Ishikawa (cell line): ENCODE data around the gene NOL9.

Experiments
- EGR1 ChIP-seq: IDR thresholded peaks from 2 replicates; pipeline ENCODE4 v1.6.1; 2012
- RAD21 ChIP-seq: IDR thresholded peaks from 2 replicates; pipeline ENCODE4 v1.6.1; 2012; ENCODE audit warnings: low read depth
- TEAD4 ChIP-seq: IDR thresholded peaks from 2 replicates; pipeline ENCODE4 v1.6.1; 2012
- YY1 ChIP-seq: IDR thresholded peaks from 2 replicates; pipeline ENCODE4 v1.6.1; 2012; ENCODE audit warnings: low read depth
- TF ChIP-seq, protein P1 (sequence below): IDR thresholded peaks from 2 replicates; pipeline ENCODE4 v1.6.1; 2012; ENCODE audit warnings: low read depth, mild to moderate bottlenecking

GRCh38 chr1:6601049-6601922 is 47.0 kb upstream of the NOL9 start:
- TF ChIP-seq EGR1 (no peak), TEAD4 (no peak), YY1 (no peak), RAD21 (no peak)
- TF ChIP-seq, protein P1, sequence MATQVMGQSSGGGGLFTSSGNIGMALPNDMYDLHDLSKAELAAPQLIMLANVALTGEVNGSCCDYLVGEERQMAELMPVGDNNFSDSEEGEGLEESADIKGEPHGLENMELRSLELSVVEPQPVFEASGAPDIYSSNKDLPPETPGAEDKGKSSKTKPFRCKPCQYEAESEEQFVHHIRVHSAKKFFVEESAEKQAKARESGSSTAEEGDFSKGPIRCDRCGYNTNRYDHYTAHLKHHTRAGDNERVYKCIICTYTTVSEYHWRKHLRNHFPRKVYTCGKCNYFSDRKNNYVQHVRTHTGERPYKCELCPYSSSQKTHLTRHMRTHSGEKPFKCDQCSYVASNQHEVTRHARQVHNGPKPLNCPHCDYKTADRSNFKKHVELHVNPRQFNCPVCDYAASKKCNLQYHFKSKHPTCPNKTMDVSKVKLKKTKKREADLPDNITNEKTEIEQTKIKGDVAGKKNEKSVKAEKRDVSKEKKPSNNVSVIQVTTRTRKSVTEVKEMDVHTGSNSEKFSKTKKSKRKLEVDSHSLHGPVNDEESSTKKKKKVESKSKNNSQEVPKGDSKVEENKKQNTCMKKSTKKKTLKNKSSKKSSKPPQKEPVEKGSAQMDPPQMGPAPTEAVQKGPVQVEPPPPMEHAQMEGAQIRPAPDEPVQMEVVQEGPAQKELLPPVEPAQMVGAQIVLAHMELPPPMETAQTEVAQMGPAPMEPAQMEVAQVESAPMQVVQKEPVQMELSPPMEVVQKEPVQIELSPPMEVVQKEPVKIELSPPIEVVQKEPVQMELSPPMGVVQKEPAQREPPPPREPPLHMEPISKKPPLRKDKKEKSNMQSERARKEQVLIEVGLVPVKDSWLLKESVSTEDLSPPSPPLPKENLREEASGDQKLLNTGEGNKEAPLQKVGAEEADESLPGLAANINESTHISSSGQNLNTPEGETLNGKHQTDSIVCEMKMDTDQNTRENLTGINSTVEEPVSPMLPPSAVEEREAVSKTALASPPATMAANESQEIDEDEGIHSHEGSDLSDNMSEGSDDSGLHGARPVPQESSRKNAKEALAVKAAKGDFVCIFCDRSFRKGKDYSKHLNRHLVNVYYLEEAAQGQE, result no peak
